Kidney (tissue), 14 donors: Measurements from ENCODE around the gene AMOTL2. TPM values are rescaled to one million over a fixed set of nuclear protein-coding genes. Genes with fewer than 3 reads are reported as not detected.

ENCODE experiments used
- DNase-seq, 5 donors: peaks; one replicate each; pipeline ENCODE4 v3.0.0-alpha.2; 2013 to 2020
- FAIRE-seq: peaks from 2 replicates; lab custom pipeline; 2012; peaks lifted over from hg19 to GRCh38; lab: Jason Lieb, UNC
- H3K27ac ChIP-seq, 2 donors: one replicate each; pipeline ENCODE4 v1.7.0; 2013; ENCODE audit warnings: low read depth in 2 of 2, low read length in 2 of 2, inconsistent platforms in 1 of 2
- H3K27me3 ChIP-seq: one replicate; pipeline ENCODE4 v1.7.1; 2013; ENCODE audit warnings: low read length, inconsistent platforms; ENCODE audit not compliant: control insufficient read depth, insufficient read depth
- H3K36me3 ChIP-seq, 3 donors: one replicate each; pipeline versions ENCODE4 v1.7.0 to v1.7.1; 2013; ENCODE audit warnings: low read length in 3 of 3, control low read depth in 1 of 3, inconsistent platforms in 1 of 3; ENCODE audit not compliant: insufficient read depth in 3 of 3, control insufficient read depth in 2 of 3
- H3K4me1 ChIP-seq, 3 donors: one replicate each; pipeline versions ENCODE4 v1.7.0 to v1.7.1; 2013; ENCODE audit warnings: low read length in 3 of 3, inconsistent platforms in 1 of 3, low read depth in 1 of 3; ENCODE audit not compliant: control insufficient read depth in 2 of 3, insufficient read depth in 2 of 3
- H3K4me3 ChIP-seq, 3 donors: one replicate each; pipeline versions ENCODE4 v1.7.0 to v1.8.1; 2013; ENCODE audit warnings: low read length in 3 of 3, control low read depth in 1 of 3, inconsistent platforms in 1 of 3
- H3K9ac ChIP-seq, 3 donors: one replicate each; pipeline versions ENCODE4 v1.7.0 to v1.7.1; 2013; ENCODE audit warnings: low read length in 3 of 3, control low read depth in 1 of 3, inconsistent platforms in 1 of 3
- H3K9me3 ChIP-seq, 3 donors: one replicate each; pipeline versions ENCODE4 v1.7.0 to v1.7.1; 2013; ENCODE audit warnings: low read length in 3 of 3, control low read depth in 1 of 3, inconsistent platforms in 1 of 3; ENCODE audit not compliant: control insufficient read depth in 2 of 3, insufficient read depth in 1 of 3
- intact Hi-C: fragments of 100-400 bp; cut with DNase I; formaldehyde crosslinking; loops from one replicate; pipeline ENCODE4 v1.11.1; 2022
- polyA plus RNA-seq: library from polyadenylated mRNA; stranded (reverse); fragments of 350-450 nt; fragmentation: Illumina TruSeq; extraction: RNeasy Lipid Tissue Mini Kit (QIAGEN cat#74804); gene quantifications from one replicate; pipeline ENCODE4 v1.2.3, GENCODE V29; 2014; ENCODE audit warnings: low read depth, low replicate concordance; ENCODE audit not compliant: insufficient read depth
- total RNA-seq: library from RNA; stranded (reverse); fragmentation: NEBNext Ultra II Directional; extraction: Animal tissue kit (Norgen Biotek cat#: 25700); gene quantifications from one replicate; pipeline ENCODE4 v1.2.1, GENCODE V29; 2021
- TF ChIP-seq, protein P1 (sequence below): IDR thresholded peaks from 3 replicates; pipeline ENCODE4 v1.5.1; 2012; ENCODE audit warnings: mild to moderate bottlenecking, moderate library complexity, borderline replicate concordance; ENCODE audit not compliant: insufficient read depth; ENCODE audit errors: extremely low read depth
- donor health status: control.
- donor health status: control.
- donor health status: control.
- donor health status: control.
- donor health status: control.
- donor health status: DM: yes; HTN: yes; CAD: no.
- donor health status: Normal renal cell carcinoma (clear cell type).

The AMOTL2 gene
- total and polyA plus RNA-seq, 2 donors from 2014 or later: 19.5 to 83.5 TPM

GRCh38 chr3:134395103-134395502, 20.9 kb upstream of the AMOTL2 start:
- H3K27ac ChIP-seq: no peak overlapping the region
- intact Hi-C loops: no loop called here

GRCh38 chr3:134394380-134394779, 20.1 kb upstream of the AMOTL2 start:
- DNase-seq (no peak), FAIRE-seq (no peak)
- Histone ChIP-seq H3K9ac (no peak overlapping the region), H3K27me3 (no peaks in the 10 kb centered on the region), H3K36me3 (no peaks in the 10 kb centered on the region), H3K4me3 (no peak overlapping the region), H3K9me3 (no peaks in the 10 kb centered on the region), H3K27ac (no peak overlapping the region), H3K4me1 (no peaks in the 10 kb centered on the region)
- intact Hi-C loops: no loop called here
- TF ChIP-seq, protein P1, sequence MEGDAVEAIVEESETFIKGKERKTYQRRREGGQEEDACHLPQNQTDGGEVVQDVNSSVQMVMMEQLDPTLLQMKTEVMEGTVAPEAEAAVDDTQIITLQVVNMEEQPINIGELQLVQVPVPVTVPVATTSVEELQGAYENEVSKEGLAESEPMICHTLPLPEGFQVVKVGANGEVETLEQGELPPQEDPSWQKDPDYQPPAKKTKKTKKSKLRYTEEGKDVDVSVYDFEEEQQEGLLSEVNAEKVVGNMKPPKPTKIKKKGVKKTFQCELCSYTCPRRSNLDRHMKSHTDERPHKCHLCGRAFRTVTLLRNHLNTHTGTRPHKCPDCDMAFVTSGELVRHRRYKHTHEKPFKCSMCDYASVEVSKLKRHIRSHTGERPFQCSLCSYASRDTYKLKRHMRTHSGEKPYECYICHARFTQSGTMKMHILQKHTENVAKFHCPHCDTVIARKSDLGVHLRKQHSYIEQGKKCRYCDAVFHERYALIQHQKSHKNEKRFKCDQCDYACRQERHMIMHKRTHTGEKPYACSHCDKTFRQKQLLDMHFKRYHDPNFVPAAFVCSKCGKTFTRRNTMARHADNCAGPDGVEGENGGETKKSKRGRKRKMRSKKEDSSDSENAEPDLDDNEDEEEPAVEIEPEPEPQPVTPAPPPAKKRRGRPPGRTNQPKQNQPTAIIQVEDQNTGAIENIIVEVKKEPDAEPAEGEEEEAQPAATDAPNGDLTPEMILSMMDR: no peak

More at GRCh38 chr3:134395103-134395502, 20.9 kb upstream of the AMOTL2 start:
- Histone ChIP-seq H3K4me1 (no peaks in the 10 kb centered on the region), H3K9ac (no peak overlapping the region), H3K9me3 (no peaks in the 10 kb centered on the region), H3K36me3 (no peaks in the 10 kb centered on the region), H3K4me3 (no peak overlapping the region), H3K27me3 (no peaks in the 10 kb centered on the region)
- TF ChIP-seq, protein P1: no peak
- DNase-seq (no peak), FAIRE-seq (no peak)

DNA sequence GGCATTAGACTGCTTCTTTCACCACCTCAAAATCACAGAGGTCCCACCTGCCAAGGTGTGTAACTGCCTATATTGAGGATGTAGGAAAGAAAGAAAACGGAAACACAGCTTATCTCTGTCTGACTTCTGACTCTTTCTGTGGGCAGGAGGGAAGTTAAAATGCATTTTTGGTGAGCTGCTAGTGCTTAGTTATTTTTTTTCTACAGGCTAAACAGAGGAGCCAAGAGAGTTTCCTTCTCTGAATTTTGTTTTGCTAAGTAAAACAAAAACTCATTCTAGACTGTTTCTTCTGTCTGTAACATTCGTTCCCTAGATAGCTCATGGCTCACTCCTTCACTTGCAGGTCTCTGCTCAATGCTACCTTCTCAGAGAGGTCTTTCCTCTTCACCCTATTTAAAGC, 18.8 kb upstream of the AMOTL2 start:
- intact Hi-C loops: no loop called here

More for the DNA sequence above, 18.8 kb upstream of the AMOTL2 start:
- Histone ChIP-seq H3K27me3 (no peaks in the 10 kb centered on the region), H3K36me3 (no peaks in the 10 kb centered on the region), H3K4me1 (peaks cover 0 to 3% (median 0%) of the 10 kb centered on the region in 3 donors), H3K9me3 (no peaks in the 10 kb centered on the region), H3K9ac (no peak overlapping the region), H3K4me3 (no peak overlapping the region), H3K27ac (no peak overlapping the region)
- FAIRE-seq (no peak), DNase-seq (no peak)
- TF ChIP-seq, protein P1: no peak
